HepG2 (cell line): Measurements from ENCODE around the gene MSANTD1. TPM values are rescaled to one million over a fixed set of nuclear protein-coding genes. Genes with fewer than 3 reads are reported as not detected.
A peak's percentile ranks its signal among the peaks of the same experiment; 100 is the strongest.

Source experiments
- ATAC-seq: fragments of 200-7000 bp; cut with Tn5 transposase; 3 replicates; pipeline ENCODE4 v1.9.1; 2020; ENCODE audit warnings: mild to moderate bottlenecking, moderate library complexity
- BruUV-seq: library from RNA; stranded (reverse); fragments of 400-500 nt; replicated peaks from 2 replicates; lab custom pipeline; 2021; lab: Mats Ljungman, UMichigan
- CTCF ChIA-PET: fragments of 300-600 bp; formaldehyde crosslinking; extraction: SDS; loops from one replicate; lab custom pipeline; 2021; ENCODE audit warnings: low total read pairs, inconsistent platforms, low intra/inter-chr PET ratio; lab: Yijun Ruan, JAX
- POLR2A ChIA-PET: fragments of 350-600 bp; sonication (Branson Sonifier 250); formaldehyde crosslinking; loops from one replicate; lab custom pipeline; 2020; ENCODE audit warnings: antibody characterized with exemption, inconsistent platforms; lab: Yijun Ruan, JAX
- DNase-seq: peaks from one replicate; pipeline ENCODE4 v3.0.0-alpha.2; 2015; ENCODE audit warnings: low spot score
- FAIRE-seq: peaks from 3 replicates; lab custom pipeline; 2011; peaks lifted over from hg19 to GRCh38; lab: Jason Lieb, UNC
- H2AFZ ChIP-seq: one replicate; pipeline ENCODE4 v1.6.1; 2011; ENCODE audit warnings: low read length, inconsistent platforms
- H3K27ac ChIP-seq: fragments of 300-600 bp; 3 replicates; pipeline ENCODE4 v1.8.0; 2011; ENCODE audit warnings: mixed run types, mild to moderate bottlenecking, mixed read lengths, low read length, inconsistent platforms; ENCODE audit not compliant: insufficient read depth; ENCODE audit errors: extremely low read length
- H3K27me3 ChIP-seq, 2 experiments: fragments of 200-600 bp in 1 of 2; 2 replicates in 1 of 2; 3 replicates in 1 of 2; pipeline versions ENCODE4 v1.6.0 to v1.8.0; 2011; ENCODE audit warnings: low read length in 2 of 2, mild to moderate bottlenecking in 2 of 2, moderate library complexity in 2 of 2, inconsistent platforms in 1 of 2; ENCODE audit not compliant: insufficient read depth in 2 of 2, control insufficient read depth in 1 of 2
- H3K36me3 ChIP-seq, 2 experiments: fragments of 200-600 bp in 1 of 2; replicated peaks in 1 of 2; 2 replicates in 1 of 2; 3 replicates in 1 of 2; pipeline versions ENCODE4 v1.5.1 to v1.8.0; 2011; ENCODE audit warnings: low read length in 2 of 2, inconsistent platforms in 1 of 2; ENCODE audit not compliant: insufficient read depth in 2 of 2, control insufficient read depth in 1 of 2
- H3K4me1 ChIP-seq: 2 replicates; pipeline ENCODE4 v1.5.1; 2012; ENCODE audit warnings: low read length, inconsistent platforms; ENCODE audit not compliant: insufficient read depth
- H3K4me2 ChIP-seq: 2 replicates; pipeline ENCODE4 v1.6.0; 2011; ENCODE audit warnings: low read depth, low read length, inconsistent platforms
- H3K4me3 ChIP-seq, 3 experiments: fragments of 200-600 bp in 1 of 3; sonication (generic), shearing (Covaris generic) in 1 of 3; replicated peaks in 1 of 3; 2 replicates each; pipeline ENCODE4 v1.5.1; 2011 to 2016; ENCODE audit warnings: low read length in 3 of 3, inconsistent platforms in 2 of 3, low read depth in 2 of 3, mild to moderate bottlenecking in 2 of 3, control low read depth in 1 of 3, mixed read lengths in 1 of 3; ENCODE audit not compliant: insufficient read depth in 1 of 3
- H3K79me2 ChIP-seq: one replicate; pipeline ENCODE4 v1.6.1; 2011; ENCODE audit warnings: low read length, inconsistent platforms; ENCODE audit not compliant: insufficient read depth
- H3K9ac ChIP-seq: 2 replicates; pipeline ENCODE4 v1.6.0; 2011; ENCODE audit warnings: mild to moderate bottlenecking, low read depth, low read length, inconsistent platforms; ENCODE audit not compliant: insufficient read depth
- H3K9me3 ChIP-seq: 2 replicates; pipeline ENCODE4 v1.5.1; 2012; ENCODE audit warnings: mild to moderate bottlenecking, low read length
- H4K20me1 ChIP-seq: 2 replicates; pipeline ENCODE4 v1.6.0; 2011; ENCODE audit warnings: inconsistent platforms, mild to moderate bottlenecking, low read length, moderate library complexity; ENCODE audit not compliant: insufficient read depth
- ARID3A ChIP-seq: IDR thresholded peaks from 2 replicates; pipeline ENCODE4 v1.6.1; 2012; ENCODE audit warnings: low read depth, low read length, improper control_type of control experiment
- ATF1 ChIP-seq: IDR thresholded peaks from 2 replicates; pipeline ENCODE4 v1.6.1; 2016; ENCODE audit warnings: mild to moderate bottlenecking, control low read depth
- CBX5 ChIP-seq: sonication (generic); formaldehyde crosslinking; IDR thresholded peaks from 2 replicates; pipeline ENCODE4 v1.4.0; 2020; ENCODE audit warnings: missing genetic modification reagents, borderline replicate concordance
- FOXA3 ChIP-seq: IDR thresholded peaks from 2 replicates; pipeline ENCODE4 v1.6.1; 2016; ENCODE audit warnings: missing genetic modification reagents, missing compliant biosample characterization
- HNF4G ChIP-seq, 2 experiments: sonication (generic) in 1 of 2; formaldehyde crosslinking in 1 of 2; IDR thresholded peaks; 2 replicates each; pipeline versions ENCODE4 v1.4.0 to v1.6.1; 2011 to 2020; ENCODE audit warnings: borderline replicate concordance in 2 of 2, low read depth in 2 of 2, mild to moderate bottlenecking in 2 of 2, low read length in 1 of 2, missing genetic modification reagents in 1 of 2, moderate library complexity in 1 of 2
- HOXA9 ChIP-seq: sonication (generic); formaldehyde crosslinking; IDR thresholded peaks from 2 replicates; pipeline ENCODE4 v1.8.1; 2022; ENCODE audit warnings: missing genetic modification reagents, mild to moderate bottlenecking, moderate library complexity, borderline replicate concordance
- IRX3 ChIP-seq: sonication (generic); formaldehyde crosslinking; IDR thresholded peaks from 2 replicates; pipeline ENCODE4 v1.8.1; 2023; ENCODE audit warnings: mild to moderate bottlenecking, low read depth, missing genetic modification reagents, borderline replicate concordance
- MBD4 ChIP-seq: IDR thresholded peaks from 2 replicates; pipeline ENCODE4 v1.6.1; 2012; ENCODE audit warnings: low read length, inconsistent platforms, borderline replicate concordance
- MEIS2 ChIP-seq: sonication (generic); formaldehyde crosslinking; IDR thresholded peaks from 2 replicates; pipeline ENCODE4 v1.9.0; 2021; ENCODE audit warnings: mild to moderate bottlenecking, missing genetic modification reagents
- MIER3 ChIP-seq: IDR thresholded peaks from 2 replicates; pipeline ENCODE4 v1.6.1; 2016; ENCODE audit warnings: missing compliant biosample characterization, borderline replicate concordance
- MIXL1 ChIP-seq: IDR thresholded peaks from 2 replicates; pipeline ENCODE4 v1.6.1; 2016
- PAF1 ChIP-seq: IDR thresholded peaks from 2 replicates; pipeline ENCODE4 v1.6.1; 2016; ENCODE audit warnings: missing genetic modification reagents, missing compliant biosample characterization
- RCOR2 ChIP-seq: IDR thresholded peaks from 2 replicates; pipeline ENCODE4 v1.6.1; 2016; ENCODE audit warnings: missing biosample characterization, missing genetic modification reagents
- SAP130 ChIP-seq: IDR thresholded peaks from 2 replicates; pipeline ENCODE4 v1.6.1; 2016; ENCODE audit warnings: low read depth
- TFAP4 ChIP-seq: sonication (generic); IDR thresholded peaks from 2 replicates; pipeline ENCODE4 v1.6.1; 2016; ENCODE audit warnings: low read depth, borderline replicate concordance
- TRIM24 ChIP-seq: sonication (generic); formaldehyde crosslinking; IDR thresholded peaks from 2 replicates; pipeline ENCODE4 v1.8.0; 2022; ENCODE audit warnings: mild to moderate bottlenecking, missing genetic modification reagents
- ZNF224 ChIP-seq: sonication (generic); formaldehyde crosslinking; IDR thresholded peaks from 2 replicates; pipeline ENCODE4 v1.5.0; 2020; ENCODE audit warnings: mild to moderate bottlenecking, missing genetic modification reagents
- ZNF446 ChIP-seq: sonication (generic); formaldehyde crosslinking; IDR thresholded peaks from 2 replicates; pipeline ENCODE4 v1.5.0; 2020; ENCODE audit warnings: mild to moderate bottlenecking, missing genetic modification reagents
- ZNF512B ChIP-seq: sonication (generic); formaldehyde crosslinking; IDR thresholded peaks from 2 replicates; pipeline ENCODE4 v1.5.1; 2020; ENCODE audit warnings: missing genetic modification reagents, mild to moderate bottlenecking, borderline replicate concordance
- ZSCAN21 ChIP-seq: sonication (generic); formaldehyde crosslinking; IDR thresholded peaks from 2 replicates; pipeline ENCODE4 v1.8.0; 2022; ENCODE audit warnings: mild to moderate bottlenecking, missing genetic modification reagents, moderate library complexity, borderline replicate concordance
- ZSCAN31 ChIP-seq: sonication (generic); formaldehyde crosslinking; IDR thresholded peaks from 2 replicates; pipeline ENCODE4 v1.5.0; 2020; ENCODE audit warnings: low read depth, mild to moderate bottlenecking, missing genetic modification reagents
- WGBS: methylation state at CpG from one replicate; pipeline ENCODE4 v1.1.6; 2017; ENCODE audit warnings: low lambda C conversion rate; 5-methylcytosine and 5-hydroxymethylcytosine counted together
- in situ Hi-C: cut with HindIII; loops from 2 replicates; pipeline ENCODE4 v1.10.0; 2017; ENCODE audit warnings: low pct_unique_long_range_greater_than_20kb; ENCODE audit not compliant: extremely low pct_ligation_motif_present
- intact Hi-C: fragments of 100-400 bp; cut with micrococcal nuclease; formaldehyde crosslinking; loops from one replicate; pipeline ENCODE4 v1.10.0; 2022; ENCODE audit not compliant: unreplicated experiment
- polyA plus RNA-seq, 8 experiments: library from polyadenylated mRNA; depleted of rRNA in 3 of 8; stranded (reverse) in 7 of 8; unstranded in 1 of 8; fragments of >200 nt; fragmentation: Illumina TruSeq in 4 of 8; extraction: Trizol in 4 of 8; gene quantifications; 2 replicates each; pipeline versions ENCODE4 v1.2.1 to v1.2.3, GENCODE V29; 2011 to 2016; ENCODE audit warnings: low read depth in 4 of 8, missing spikeins in 1 of 8, mixed read lengths in 1 of 8; ENCODE audit not compliant: insufficient read depth in 1 of 8
- total RNA-seq, 5 experiments: library from RNA; depleted of rRNA; stranded (reverse); fragments of >200 nt; fragmentation: Illumina TruSeq; extraction: Trizol; gene quantifications; 2 replicates each; pipeline ENCODE4 v1.2.3, GENCODE V29; 2016; ENCODE audit warnings: low read depth in 1 of 5

The MSANTD1 gene
- total and polyA plus RNA-seq, 2 of the 13 experiments (the other 11 are each of a cell fraction or from before 2014, with no cell fraction given) = 0.22 to 0.40 TPM

- peak; percentile 96 for DNase-seq
- ATAC-seq = peak; percentile 82
- BruUV-seq = no TSS peak
- WGBS = 0% methylated on average over 5 of the region's 5 CpGs
- H3K9me3 ChIP-seq = no peaks in the 10 kb centered on the region
- peak overlapping the region; percentile 95 for H3K27ac ChIP-seq
- intact Hi-C loops (loop anchor here (5.0 to 10.0 kb wide), 2 partner anchors 57 to 95 kb away; no protein-coding TSS in a partner anchor), in situ Hi-C loops (no loop called here)
- no peak overlapping the region for H2AFZ ChIP-seq
- no peaks in the 10 kb centered on the region for H3K27me3 ChIP-seq
- H3K9ac ChIP-seq = peak overlapping the region; percentile 38
- peaks cover 78% of the 10 kb centered on the region for H3K4me1 ChIP-seq
- CTCF ChIA-PET = no interaction called here
- peaks cover 17 to 31% of the 10 kb centered on the region in 2 experiments for H3K36me3 ChIP-seq
- H4K20me1 ChIP-seq = no peaks in the 10 kb centered on the region
- peak; percentile 67 for FAIRE-seq
- H3K4me3 ChIP-seq = peak overlapping the region in 1 of 3 experiments; percentile 3; a peak in 1 of 6 replicates
- POLR2A ChIA-PET = no interaction called here
- H3K79me2 ChIP-seq = no peaks in the 10 kb centered on the region
- peak overlapping the region; percentile 63 for H3K4me2 ChIP-seq
- TF ChIP-seq RCOR2 (CRISPR knock-in tag) (peak; percentile 34; the same call in 1 of the 2 replicates), ATF1 (CRISPR knock-in tag) (peak; percentile 71), MIXL1 (CRISPR knock-in tag) (peak; percentile 34; the same call in 1 of the 2 replicates), HNF4G (IDR thresholded peaks at IDR 0.05; ENCODE audit: borderline replicate concordance, low read depth, low read length) (peak; percentile 54), HNF4G (CRISPR knock-in tag; IDR thresholded peaks at IDR 0.05; ENCODE audit: borderline replicate concordance, low read depth) (no peak), HOXA9 (CRISPR knock-in tag) (no peak), CBX5 (CRISPR knock-in tag) (0 out of 2 replicates have a peak, but pooled peaks have one; percentile 6), IRX3 (no peak), ZNF224 (no peak), FOXA3 (CRISPR knock-in tag) (peak; percentile 68), TRIM24 (no peak), ARID3A (peak; percentile 67; the same call in 1 of the 2 replicates), ZSCAN31 (CRISPR knock-in tag) (no peak), ZNF512B (CRISPR knock-in tag) (no peak), MBD4 (0 out of 2 replicates have a peak, but pooled peaks have one; percentile 68), MIER3 (CRISPR knock-in tag) (0 out of 2 replicates have a peak, but pooled peaks have one; percentile 38), MEIS2 (no peak), PAF1 (no peak), SAP130 (CRISPR knock-in tag) (peak; percentile 53), TFAP4 (peak; percentile 7; the same call in 1 of the 2 replicates), ZNF446 (CRISPR knock-in tag) (no peak), ZSCAN21 (CRISPR knock-in tag) (no peak)
Observed at GRCh38 chr4:3207531-3208037, 41.4 kb upstream of the MSANTD1 start.
